Muscle layer of duodenum (tissue), 2 donors: ENCODE measurements around the gene ALOX15.
"Not testable (repeated sequence)": the region's sequence is repeated elsewhere in the genome, so short reads cannot be mapped to it uniquely, and the experiment has no call there.

Experiments used
- H3K27ac ChIP-seq: one replicate; pipeline ENCODE4 v1.7.0; 2013; ENCODE audit warnings: mild to moderate bottlenecking, low read length
- H3K27me3 ChIP-seq: one replicate; pipeline ENCODE4 v1.7.0; 2013; ENCODE audit warnings: low read depth, mild to moderate bottlenecking, control low read depth, low read length
- H3K36me3 ChIP-seq, 2 donors: one replicate each; pipeline ENCODE4 v1.7.0; 2013; ENCODE audit warnings: low read length in 2 of 2, control low read depth in 1 of 2, mild to moderate bottlenecking in 1 of 2; ENCODE audit not compliant: insufficient read depth in 2 of 2, control insufficient read depth in 1 of 2
- H3K4me1 ChIP-seq, 2 donors: one replicate each; pipeline ENCODE4 v1.7.0; 2013; ENCODE audit warnings: low read length in 2 of 2, mild to moderate bottlenecking in 2 of 2, control low read depth in 1 of 2, moderate library complexity in 1 of 2; ENCODE audit not compliant: insufficient read depth in 2 of 2, control insufficient read depth in 1 of 2
- H3K4me3 ChIP-seq, 2 donors: one replicate each; pipeline ENCODE4 v1.7.0; 2013; ENCODE audit warnings: low read length in 2 of 2, low read depth in 1 of 2, mild to moderate bottlenecking in 1 of 2
- H3K9me3 ChIP-seq, 2 donors: one replicate each; pipeline ENCODE4 v1.7.0; 2013; ENCODE audit warnings: low read length in 2 of 2, control low read depth in 1 of 2, mild to moderate bottlenecking in 1 of 2; ENCODE audit not compliant: control insufficient read depth in 1 of 2
- donor health status: healthy.

Gene ALOX15

DNA sequence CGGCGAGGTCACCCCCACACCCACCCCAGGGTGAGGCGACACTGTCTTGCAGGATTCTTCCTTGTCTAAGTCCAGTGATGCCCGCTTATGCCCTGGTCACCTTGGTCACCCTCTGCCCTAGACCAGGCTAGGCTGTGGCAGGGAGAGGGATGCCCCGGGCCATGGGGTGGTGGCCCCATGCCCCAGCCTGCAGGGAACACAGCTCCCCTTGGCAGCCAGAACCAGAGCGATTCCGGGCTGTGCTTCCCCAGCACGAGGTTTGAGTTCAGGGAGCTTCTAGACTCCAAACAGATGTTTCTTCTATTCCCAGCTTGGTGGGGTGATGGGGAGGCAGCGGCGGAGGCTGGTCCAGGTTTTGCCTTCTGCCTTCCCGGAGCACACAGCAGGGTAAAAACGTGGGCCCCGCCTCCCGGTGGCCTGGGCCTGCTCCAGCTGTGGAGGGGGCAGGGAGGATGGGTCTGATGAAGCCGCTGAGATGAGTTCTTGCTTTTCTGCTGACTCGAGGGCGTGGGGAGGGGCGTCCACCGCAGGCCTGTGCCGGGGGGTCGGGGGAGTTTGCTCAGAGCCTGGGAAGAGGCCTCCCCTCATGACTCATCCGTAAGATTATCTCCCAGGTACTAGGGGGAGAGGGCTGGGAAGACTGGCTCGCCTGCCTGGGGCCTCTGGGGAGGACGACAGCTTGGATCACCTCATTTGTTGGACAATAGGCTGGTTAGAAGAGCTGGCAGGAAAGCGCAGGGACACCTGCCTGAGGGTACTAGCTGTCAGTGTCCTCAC, 41.8 kb downstream of the ALOX15 start:
- H3K27ac ChIP-seq, result no peak overlapping the region

DNA sequence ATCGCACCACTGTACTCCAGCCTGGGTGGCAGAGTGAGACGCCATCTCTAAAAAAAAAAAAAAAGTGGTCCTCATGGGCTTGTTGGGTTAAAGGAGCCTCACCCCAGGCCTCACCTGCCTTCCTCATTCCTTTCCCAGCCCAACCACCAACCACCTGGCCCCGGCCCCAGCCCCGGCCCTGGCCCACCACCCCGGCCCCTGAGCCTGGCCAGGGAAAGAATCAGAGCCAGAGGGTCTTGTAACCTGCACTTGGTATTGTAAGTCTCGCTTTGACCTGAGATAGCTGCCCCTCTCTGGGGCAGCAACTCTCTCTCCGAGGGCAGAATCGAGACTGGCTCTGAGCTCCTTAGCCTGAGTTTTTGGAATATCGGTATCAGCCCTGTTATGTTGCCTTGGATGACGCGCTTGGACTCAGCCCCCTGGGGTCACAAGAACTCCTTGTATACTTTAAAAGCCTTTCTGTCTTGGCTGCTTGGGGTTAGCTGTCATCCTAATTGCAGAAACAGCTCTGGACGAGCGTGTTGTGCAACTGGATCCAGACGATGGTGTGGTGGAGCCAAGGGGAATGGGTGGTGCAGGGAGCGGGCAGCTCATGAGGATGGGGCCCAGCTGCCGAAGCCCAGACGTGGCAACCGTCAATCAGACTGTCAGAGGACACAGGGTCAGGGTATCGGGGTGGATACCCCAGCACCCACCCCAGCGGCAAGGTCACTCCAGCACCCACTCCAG, 42.5 kb downstream of the ALOX15 start:
- no peaks in the 10 kb centered on the region for H3K9me3 ChIP-seq
- H3K36me3 ChIP-seq, result no peaks in the 10 kb centered on the region
- no peak overlapping the region for H3K4me3 ChIP-seq
- no peaks in the 10 kb centered on the region for H3K27me3 ChIP-seq
- peaks cover 0 to 11% of the 10 kb centered on the region in 2 donors for H3K4me1 ChIP-seq
- no peak overlapping the region for H3K27ac ChIP-seq

More for the DNA sequence above, 41.8 kb downstream of the ALOX15 start:
- Histone ChIP-seq H3K27me3 (no peaks in the 10 kb centered on the region), H3K4me1 (peaks cover 0 to 16% of the 10 kb centered on the region in 2 donors), H3K9me3 (no peaks in the 10 kb centered on the region), H3K36me3 (no peaks in the 10 kb centered on the region), H3K4me3 (no peak overlapping the region)

DNA sequence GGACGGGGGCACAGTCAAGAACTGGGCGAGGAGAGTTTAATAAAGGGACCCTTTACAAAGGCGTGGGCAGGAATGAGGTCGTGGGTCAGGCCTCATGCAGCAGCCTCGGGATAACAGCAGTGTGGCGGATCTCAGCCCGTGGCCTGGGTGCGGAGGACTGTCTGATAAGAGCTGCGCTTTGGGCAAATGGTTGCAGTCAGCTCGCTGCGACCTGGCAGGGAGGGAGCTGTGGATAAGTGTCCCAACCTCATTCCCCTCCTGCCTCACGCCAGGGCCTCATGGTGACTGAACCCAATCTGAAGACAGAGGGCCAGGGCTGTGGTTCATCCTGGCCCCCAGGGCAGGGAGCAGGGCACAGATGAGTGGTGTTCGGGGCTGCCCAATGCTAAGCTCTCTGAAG, 43.5 kb downstream of the ALOX15 start:
- Histone ChIP-seq H3K4me1 (peaks cover 0 to 11% of the 10 kb centered on the region in 2 donors), H3K27me3 (no peaks in the 10 kb centered on the region), H3K4me3 (no peak overlapping the region), H3K27ac (no peak overlapping the region), H3K36me3 (no peaks in the 10 kb centered on the region), H3K9me3 (no peaks in the 10 kb centered on the region)

DNA sequence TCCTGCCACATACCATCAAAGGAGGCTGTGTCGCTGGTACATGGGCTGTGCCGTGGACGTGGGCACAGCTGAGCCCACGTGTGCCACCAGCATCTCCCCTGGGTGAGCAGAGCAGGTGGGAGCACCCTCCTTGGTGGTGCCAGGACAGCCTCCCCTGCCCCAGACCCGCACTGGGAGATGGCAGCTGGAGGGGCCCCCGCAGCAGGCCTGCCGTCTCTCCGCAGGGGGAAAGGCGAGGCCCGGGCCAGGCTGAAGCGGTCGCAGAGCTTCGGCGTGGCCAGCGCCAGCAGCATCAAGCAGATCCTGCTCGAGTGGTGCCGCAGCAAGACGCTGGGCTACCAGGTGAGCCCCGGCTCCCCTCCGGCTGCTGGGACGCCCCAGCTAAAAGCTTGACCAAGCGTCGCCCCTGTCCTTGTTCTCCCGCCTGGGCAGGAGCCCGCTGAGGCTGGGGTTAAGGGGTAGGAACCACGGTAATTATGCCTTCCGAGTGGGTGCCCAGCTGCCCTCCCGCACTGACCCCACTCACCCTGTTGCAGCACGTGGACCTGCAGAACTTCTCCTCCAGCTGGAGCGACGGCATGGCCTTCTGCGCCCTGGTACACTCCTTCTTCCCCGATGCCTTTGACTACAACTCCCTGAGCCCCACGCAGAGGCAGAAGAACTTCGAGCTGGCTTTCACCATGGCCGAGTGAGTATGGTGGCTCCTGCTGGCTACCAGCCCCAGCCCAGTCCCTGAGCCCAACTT, 44.7 kb downstream of the ALOX15 start:
- Histone ChIP-seq H3K27ac (no peak overlapping the region), H3K36me3 (no peaks in the 10 kb centered on the region), H3K4me1 (peaks cover 0 to 11% of the 10 kb centered on the region in 2 donors), H3K9me3 (no peaks in the 10 kb centered on the region), H3K4me3 (no peak overlapping the region), H3K27me3 (no peaks in the 10 kb centered on the region)

DNA sequence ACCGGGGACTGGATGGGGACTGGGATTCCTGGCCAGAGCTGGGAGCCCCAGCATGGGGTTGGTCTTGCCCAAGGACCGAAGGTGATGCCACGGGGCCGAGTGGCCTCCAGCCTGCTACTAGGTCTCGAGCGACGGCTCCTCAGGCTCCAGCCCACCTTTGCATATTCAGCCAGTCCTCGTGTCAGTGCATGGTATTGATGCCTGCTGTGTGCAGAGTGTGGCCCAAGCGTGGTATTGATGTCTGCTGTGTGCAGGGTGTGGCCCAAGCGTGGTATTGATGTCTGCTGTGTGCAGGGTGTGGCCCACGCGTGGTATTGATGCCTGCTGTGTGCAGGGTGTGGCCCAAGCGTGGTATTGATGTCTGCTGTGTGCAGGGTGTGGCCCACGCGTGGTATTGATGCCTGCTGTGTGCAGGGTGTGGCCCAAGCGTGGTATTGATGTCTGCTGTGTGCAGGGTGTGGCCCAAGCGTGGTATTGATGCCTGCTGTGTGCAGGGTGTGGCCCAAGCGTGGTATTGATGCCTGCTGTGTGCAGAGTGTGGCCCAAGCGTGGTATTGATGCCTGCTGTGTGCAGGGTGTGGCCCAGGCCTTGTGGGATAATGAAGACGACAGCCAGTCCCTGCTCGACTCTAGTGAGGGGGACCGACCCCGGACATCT, 45.7 kb downstream of the ALOX15 start:
- H3K9me3 ChIP-seq, H3K4me3 ChIP-seq, H3K36me3 ChIP-seq, H3K27me3 ChIP-seq, H3K27ac ChIP-seq: not testable (repeated sequence)
- H3K4me1 ChIP-seq, result peaks cover 0 to 11% of the 10 kb centered on the region in 2 donors

DNA sequence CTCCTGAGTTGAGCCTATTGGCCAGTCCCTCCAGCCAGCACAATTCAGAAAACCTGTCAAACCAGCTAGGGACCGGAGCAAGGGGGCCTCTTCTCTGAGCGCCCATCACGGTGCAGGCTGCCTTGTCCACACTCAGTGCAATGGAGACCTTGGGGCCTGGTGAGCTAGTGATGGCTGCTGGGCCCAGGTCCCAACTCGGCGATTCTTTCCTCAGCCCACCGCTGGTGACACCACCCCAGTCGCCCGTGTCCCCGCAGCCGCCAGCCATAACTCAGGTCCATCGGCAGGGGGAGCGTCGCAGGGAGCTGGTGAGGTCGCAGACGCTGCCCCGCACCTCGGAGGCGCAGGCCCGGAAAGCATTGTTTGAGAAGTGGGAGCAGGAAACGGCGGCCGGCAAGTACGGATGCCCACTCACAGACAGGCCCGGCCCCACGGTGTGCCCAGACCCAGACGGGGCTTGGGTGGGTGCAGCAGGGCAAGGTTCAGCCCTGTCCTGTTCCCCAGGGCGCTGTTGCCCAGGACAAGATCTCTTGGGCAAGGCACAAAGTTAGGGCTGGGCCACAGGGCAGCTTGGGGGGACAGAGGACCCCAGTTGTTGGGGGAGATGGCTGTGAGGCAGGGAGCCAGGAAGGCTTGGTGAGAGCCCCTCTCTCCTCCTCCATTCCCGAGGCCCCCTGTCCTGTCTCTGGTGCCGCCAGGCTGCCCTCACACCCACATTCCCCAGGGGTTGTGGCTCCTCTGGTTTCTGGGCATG, 46.4 kb downstream of the ALOX15 start:
- H3K27me3 ChIP-seq, result no peaks in the 10 kb centered on the region
- H3K4me3 ChIP-seq, result no peak overlapping the region
- no peaks in the 10 kb centered on the region for H3K9me3 ChIP-seq
- peaks cover 0 to 7% of the 10 kb centered on the region in 2 donors for H3K4me1 ChIP-seq
- no peaks in the 10 kb centered on the region for H3K36me3 ChIP-seq
- no peak overlapping the region for H3K27ac ChIP-seq

DNA sequence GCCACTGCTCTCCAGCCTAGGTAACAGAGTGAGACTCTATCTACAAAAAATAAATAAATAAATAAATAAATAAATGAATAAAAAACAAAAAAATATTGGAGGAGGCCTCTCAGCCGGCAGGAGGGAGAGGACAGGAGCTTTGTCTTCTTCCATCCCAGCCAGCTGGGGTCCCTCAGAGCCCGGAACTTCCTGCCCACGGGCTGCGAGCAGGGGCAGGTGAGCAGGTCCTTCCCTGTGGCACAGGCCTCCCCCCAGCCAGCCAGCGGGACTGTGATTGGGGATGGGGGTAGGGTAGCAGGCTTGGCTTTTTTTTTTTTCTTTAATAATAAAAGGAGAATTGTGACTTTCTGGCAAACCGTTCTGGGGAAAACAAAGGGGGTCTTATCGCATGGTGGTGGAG, 47.1 kb downstream of the ALOX15 start:
- no peaks in the 10 kb centered on the region for H3K27me3 ChIP-seq
- no peak overlapping the region for H3K4me3 ChIP-seq
- H3K27ac ChIP-seq, result no peak overlapping the region
- H3K4me1 ChIP-seq, result peaks cover 0 to under 1% of the 10 kb centered on the region in 2 donors
- no peaks in the 10 kb centered on the region for H3K36me3 ChIP-seq
- H3K9me3 ChIP-seq, result no peaks in the 10 kb centered on the region

DNA sequence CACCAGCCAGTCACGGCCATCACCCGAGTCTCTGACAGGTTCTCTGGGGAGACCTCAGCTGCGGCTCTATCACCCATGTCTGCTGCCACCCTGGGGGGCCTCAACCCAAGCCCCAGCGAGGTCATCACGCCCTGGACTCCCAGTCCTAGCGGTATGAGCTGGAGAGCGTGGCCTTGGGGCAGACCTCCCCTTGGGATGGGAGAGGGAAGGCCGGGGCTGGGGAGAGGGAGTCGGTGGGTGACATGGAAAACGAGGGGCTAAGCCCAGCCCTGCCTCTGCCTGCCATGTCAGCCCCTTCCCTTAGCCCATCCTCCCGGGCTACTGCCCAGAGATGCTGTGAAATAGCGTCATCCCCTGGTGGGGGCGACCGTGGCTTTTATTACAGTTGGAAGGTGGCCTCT, 48.5 kb downstream of the ALOX15 start:
- Histone ChIP-seq H3K27me3 (no peaks in the 10 kb centered on the region), H3K9me3 (no peaks in the 10 kb centered on the region), H3K27ac (no peak overlapping the region), H3K4me1 (no peaks in the 10 kb centered on the region), H3K4me3 (no peak overlapping the region), H3K36me3 (no peaks in the 10 kb centered on the region)

DNA sequence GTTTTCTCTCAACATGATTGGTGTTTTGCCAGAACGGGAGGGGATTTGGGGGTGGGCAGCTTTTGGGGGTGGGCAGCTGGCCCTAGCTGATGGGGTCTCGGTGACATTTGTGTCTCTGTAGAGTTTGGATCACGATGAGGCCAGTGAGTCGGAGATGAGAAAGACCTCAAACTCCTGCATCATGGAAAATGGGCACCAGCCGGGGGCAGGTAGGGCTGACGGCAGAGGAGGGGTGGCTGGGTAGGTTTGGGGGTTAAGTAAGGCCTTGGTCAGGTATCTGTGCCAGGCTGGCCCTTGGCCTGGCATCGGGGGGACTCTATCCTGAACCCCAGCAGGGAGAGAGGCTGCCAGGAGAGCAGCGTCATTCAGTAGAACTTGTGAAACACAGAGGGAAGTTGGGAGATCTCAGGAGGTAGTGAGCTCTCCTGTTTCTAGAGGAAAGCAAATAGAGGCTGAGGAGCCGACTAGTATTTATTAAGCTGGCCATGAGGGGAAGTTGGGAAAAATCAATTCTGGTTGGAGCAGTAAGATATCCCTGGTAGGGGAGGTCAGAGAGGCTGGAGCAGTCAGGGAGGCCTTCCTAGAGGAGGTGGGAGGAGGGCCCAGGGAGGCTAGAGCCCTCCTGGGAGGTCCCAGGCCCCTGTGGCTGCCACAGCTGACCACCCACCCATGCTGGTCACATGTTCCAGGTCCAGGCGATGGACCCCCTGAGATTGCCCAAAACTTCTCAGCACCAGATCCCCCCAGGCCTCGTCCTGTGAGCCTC, 49.1 kb downstream of the ALOX15 start:
- Histone ChIP-seq H3K27ac (no peak overlapping the region), H3K36me3 (no peaks in the 10 kb centered on the region), H3K4me3 (no peak overlapping the region), H3K9me3 (no peaks in the 10 kb centered on the region), H3K27me3 (no peaks in the 10 kb centered on the region), H3K4me1 (no peaks in the 10 kb centered on the region)

DNA sequence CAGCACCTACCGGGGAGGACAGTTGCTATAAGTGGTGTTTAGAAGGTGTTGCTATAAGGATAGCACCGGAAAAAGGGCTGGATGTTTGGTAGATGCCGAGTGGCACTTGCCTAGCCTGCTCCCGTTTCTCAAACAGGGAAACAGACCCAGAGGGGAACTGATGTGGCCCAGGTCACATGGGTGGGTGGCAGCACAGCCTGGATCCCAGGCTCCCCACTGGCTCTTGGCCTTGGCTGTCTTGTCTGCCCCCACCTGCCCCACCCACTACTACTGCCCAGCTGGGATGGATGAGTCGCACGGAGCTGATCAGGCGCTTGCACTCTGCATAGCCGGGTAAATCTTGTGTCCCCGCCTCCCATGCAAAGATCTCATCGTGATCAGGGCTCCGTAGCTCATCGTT, 49.9 kb downstream of the ALOX15 start:
- H3K9me3 ChIP-seq, result no peaks in the 10 kb centered on the region
- H3K36me3 ChIP-seq, result no peaks in the 10 kb centered on the region
- no peak overlapping the region for H3K4me3 ChIP-seq
- H3K27me3 ChIP-seq, result no peaks in the 10 kb centered on the region
- no peaks in the 10 kb centered on the region for H3K4me1 ChIP-seq
- no peak overlapping the region for H3K27ac ChIP-seq
